Type B pancreatic cell (in vitro differentiated cells): Measurements from ENCODE around the gene CCT5. TPM values are rescaled to one million over a fixed set of nuclear protein-coding genes. Genes with fewer than 3 reads are reported as not detected.

ENCODE experiments used
- DNase-seq: peaks from one replicate; pipeline ENCODE4 v3.0.0; 2021; ENCODE audit warnings: mixed read lengths; ENCODE audit not compliant: unreplicated experiment; ENCODE audit errors: extremely low spot score
- H3K27ac Mint-ChIP-seq: 2 replicates; pipeline ENCODE4 v1.8.0; 2021; ENCODE audit warnings: mild to moderate bottlenecking, mixed read lengths
- H3K27me3 Mint-ChIP-seq: 2 replicates; pipeline ENCODE4 v1.8.0; 2021; ENCODE audit warnings: mixed read lengths
- H3K36me3 Mint-ChIP-seq: 2 replicates; pipeline ENCODE4 v1.8.0; 2021; ENCODE audit warnings: mixed read lengths
- H3K4me1 Mint-ChIP-seq: one replicate; pipeline ENCODE4 v1.8.0; 2021; ENCODE audit warnings: mixed read lengths; ENCODE audit not compliant: unreplicated experiment
- H3K4me3 Mint-ChIP-seq: 2 replicates; pipeline ENCODE4 v1.8.0; 2021; ENCODE audit warnings: mild to moderate bottlenecking, mixed read lengths
- H3K9me3 Mint-ChIP-seq: 2 replicates; pipeline ENCODE4 v1.8.0; 2021; ENCODE audit warnings: mixed read lengths
- CTCF ChIP-seq: fragments of 200-600 bp; sonication (generic); conservative IDR thresholded peaks from 2 replicates; pipeline ENCODE4 v1.5.0; 2021; ENCODE audit warnings: antibody characterized with exemption, mild to moderate bottlenecking
- total RNA-seq: library from RNA; stranded (reverse); gene quantifications from 2 replicates; pipeline ENCODE4 v1.2.1, GENCODE V29; 2021; ENCODE audit warnings: low replicate concordance

CCT5 gene
- total RNA-seq, 1 donor from 2014 or later: 255 TPM

GRCh38 chr5:10222326-10222725 is 27.8 kb upstream of the CCT5 start:
- no peaks in the 10 kb centered on the region for H3K4me1 Mint-ChIP-seq
- no peak overlapping the region for H3K4me3 Mint-ChIP-seq
- H3K36me3 Mint-ChIP-seq: peaks cover 33% of the 10 kb centered on the region
- no peak overlapping the region for H3K27ac Mint-ChIP-seq
- H3K27me3 Mint-ChIP-seq: no peaks in the 10 kb centered on the region
- DNase-seq: no peak
- TF ChIP-seq CTCF: no peak
- peaks cover 21% of the 10 kb centered on the region for H3K9me3 Mint-ChIP-seq

GRCh38 chr5:10227379-10227778 is 22.7 kb upstream of the CCT5 start:
- no peak for DNase-seq
- peaks cover 46% of the 10 kb centered on the region for H3K36me3 Mint-ChIP-seq
- TF ChIP-seq CTCF: no peak
- H3K27me3 Mint-ChIP-seq: no peaks in the 10 kb centered on the region
- peaks cover 21% of the 10 kb centered on the region for H3K9me3 Mint-ChIP-seq
- no peak overlapping the region for H3K27ac Mint-ChIP-seq
- H3K4me3 Mint-ChIP-seq: no peak overlapping the region
- H3K4me1 Mint-ChIP-seq: no peaks in the 10 kb centered on the region

- Mint-ChIP-seq H3K27me3 (no peaks in the 10 kb centered on the region), H3K4me1 (no peaks in the 10 kb centered on the region), H3K27ac (no peak overlapping the region), H3K9me3 (peaks cover 21% of the 10 kb centered on the region), H3K36me3 (peaks cover 43% of the 10 kb centered on the region), H3K4me3 (no peak overlapping the region)
- DNase-seq: no peak
- no peak for TF ChIP-seq CTCF
These were observed 21.8 kb upstream of the CCT5 start for GRCh38 chr5:10228288-10228687.

GRCh38 chr5:10229306-10230048 is 20.6 kb upstream of the CCT5 start:
- Mint-ChIP-seq H3K9me3 (peaks cover 14% of the 10 kb centered on the region), H3K27me3 (no peaks in the 10 kb centered on the region), H3K27ac (no peak overlapping the region), H3K4me1 (no peaks in the 10 kb centered on the region), H3K4me3 (no peak overlapping the region), H3K36me3 (peaks cover 37% of the 10 kb centered on the region)
- DNase-seq: no peak
- TF ChIP-seq CTCF: peak; percentile 32

GRCh38 chr5:10232386-10232785 is 17.7 kb upstream of the CCT5 start:
- H3K4me1 Mint-ChIP-seq: no peaks in the 10 kb centered on the region
- no peak for TF ChIP-seq CTCF
- no peak overlapping the region for H3K4me3 Mint-ChIP-seq
- H3K36me3 Mint-ChIP-seq: peaks cover 35% of the 10 kb centered on the region
- DNase-seq: peak; percentile 31
- H3K27me3 Mint-ChIP-seq: no peaks in the 10 kb centered on the region
- no peaks in the 10 kb centered on the region for H3K9me3 Mint-ChIP-seq
- no peak overlapping the region for H3K27ac Mint-ChIP-seq
